Stimulated activated naive B cell treated with anti-CD40 and anti-IgM and Interleukin-4, amounts not matched to agents 10 μg/mL and 1 μg/mL and 100 μg/mL, for 72 hours (primary cell): Measurements from ENCODE around the gene FDXR.

ENCODE experiments used
- ATAC-seq, 2 donors: fragments of 150-1000 bp; cut with Tn5 transposase; replicated peaks; 2 replicates each; pipeline ENCODE4 v1.10.0; 2021; ENCODE audit warnings: moderate library complexity in 1 of 2
- DNase-seq: peaks from one replicate; pipeline ENCODE4 v3.0.0; 2021
- H3K27ac Mint-ChIP-seq: one replicate; pipeline ENCODE4 v1.8.0; 2022; ENCODE audit warnings: mild to moderate bottlenecking, mixed read lengths
- H3K27me3 Mint-ChIP-seq, 2 donors: one replicate each; pipeline ENCODE4 v1.8.0; 2022; ENCODE audit warnings: mixed read lengths in 2 of 2
- H3K36me3 Mint-ChIP-seq, 2 donors: one replicate each; pipeline ENCODE4 v1.8.0; 2022; ENCODE audit warnings: mixed read lengths in 2 of 2, mild to moderate bottlenecking in 1 of 2
- H3K4me1 Mint-ChIP-seq, 2 donors: one replicate each; pipeline ENCODE4 v1.8.0; 2022; ENCODE audit warnings: mixed read lengths in 2 of 2, mild to moderate bottlenecking in 1 of 2
- H3K4me3 Mint-ChIP-seq, 2 donors: one replicate each; pipeline ENCODE4 v1.8.0; 2022; ENCODE audit warnings: mild to moderate bottlenecking in 2 of 2, mixed read lengths in 2 of 2, moderate library complexity in 1 of 2
- H3K9me3 Mint-ChIP-seq, 2 donors: one replicate each; pipeline ENCODE4 v1.8.0; 2022; ENCODE audit warnings: mixed read lengths in 2 of 2, mild to moderate bottlenecking in 1 of 2

The FDXR gene

GRCh38 chr17:74851612-74852236 lies 21.1 kb downstream of the FDXR start:
- DNase-seq (no peak), ATAC-seq (no peak)
- Mint-ChIP-seq H3K9me3 (no peaks in the 10 kb centered on the region), H3K4me1 (peaks cover 4 to 8% of the 10 kb centered on the region in 2 donors), H3K36me3 (peaks cover 0 to 4% of the 10 kb centered on the region in 2 donors), H3K27me3 (peaks cover 73 to 79% of the 10 kb centered on the region in 2 donors), H3K4me3 (no peak overlapping the region), H3K27ac (no peak overlapping the region)

DNA sequence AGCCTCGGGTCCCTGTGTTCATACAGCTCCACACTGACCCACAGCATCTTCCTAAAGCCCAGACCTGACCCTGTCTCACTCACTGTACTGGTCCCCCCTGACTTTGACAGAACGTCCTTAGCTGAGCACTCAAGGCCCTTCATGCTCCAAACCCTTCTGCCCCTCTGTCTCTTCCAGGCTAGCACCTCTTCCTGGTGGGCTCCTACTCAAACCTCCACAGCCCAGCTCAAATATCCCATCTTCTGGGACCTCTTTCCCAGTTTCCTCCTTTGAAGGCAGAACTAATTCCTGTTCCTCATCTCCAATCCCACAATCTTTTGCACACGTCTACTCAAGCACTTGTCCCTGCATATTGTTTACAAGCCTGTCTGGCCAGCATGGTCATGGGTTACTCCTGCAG lies 21.9 kb downstream of the FDXR start:
- ATAC-seq: no peak
- Mint-ChIP-seq H3K27me3 (peaks cover 72 to 79% of the 10 kb centered on the region in 2 donors), H3K36me3 (peaks cover 2 to 9% of the 10 kb centered on the region in 2 donors), H3K9me3 (no peaks in the 10 kb centered on the region), H3K4me3 (no peak overlapping the region), H3K27ac (no peak overlapping the region), H3K4me1 (peaks cover 4 to 8% of the 10 kb centered on the region in 2 donors)
- no peak for DNase-seq

- Mint-ChIP-seq H3K36me3 (peaks cover 5 to 11% of the 10 kb centered on the region in 2 donors), H3K27me3 (peaks cover 72 to 79% of the 10 kb centered on the region in 2 donors), H3K4me3 (no peak overlapping the region), H3K27ac (no peak overlapping the region), H3K9me3 (no peaks in the 10 kb centered on the region), H3K4me1 (peaks cover 4 to 8% of the 10 kb centered on the region in 2 donors)
- DNase-seq (no peak), ATAC-seq (no peak)
Measured at GRCh38 chr17:74850310-74850709, 22.5 kb downstream of the FDXR start.

- ATAC-seq (no peak), DNase-seq (no peak)
- no peaks in the 10 kb centered on the region for H3K9me3 Mint-ChIP-seq
- H3K36me3 Mint-ChIP-seq: peaks cover 11 to 16% of the 10 kb centered on the region in 2 donors
- no peak overlapping the region for H3K27ac Mint-ChIP-seq
- peaks cover 64 to 73% of the 10 kb centered on the region in 2 donors for H3K27me3 Mint-ChIP-seq
- H3K4me1 Mint-ChIP-seq: peaks cover 4 to 8% of the 10 kb centered on the region in 2 donors
- H3K4me3 Mint-ChIP-seq: no peak overlapping the region
Measured at GRCh38 chr17:74848656-74849399, 24.0 kb downstream of the FDXR start.

- Mint-ChIP-seq H3K27ac (no peak overlapping the region), H3K36me3 (peaks cover 11 to 21% of the 10 kb centered on the region in 2 donors), H3K27me3 (peaks cover 57 to 72% of the 10 kb centered on the region in 2 donors), H3K4me1 (peaks cover 4 to 5% of the 10 kb centered on the region in 2 donors), H3K4me3 (no peak overlapping the region), H3K9me3 (no peaks in the 10 kb centered on the region)
- ATAC-seq: no peak
- DNase-seq: no peak
Measured at GRCh38 chr17:74846621-74847020, 26.2 kb downstream of the FDXR start.

DNA sequence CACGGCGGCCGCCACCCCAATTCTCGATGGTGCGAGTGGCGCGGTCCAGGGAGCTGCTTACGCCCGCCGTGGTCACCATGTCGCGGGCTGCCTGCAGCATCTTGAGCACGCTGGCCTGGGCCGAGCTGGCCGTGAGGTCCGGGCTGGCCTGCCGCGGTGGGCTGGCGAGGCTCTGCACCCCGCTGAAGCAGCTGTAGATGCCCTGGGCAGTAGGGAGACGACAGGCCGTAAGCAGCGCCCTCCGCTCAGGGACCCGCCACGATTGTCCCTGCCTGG lies 29.5 kb downstream of the FDXR start:
- Mint-ChIP-seq H3K27ac (no peak overlapping the region), H3K27me3 (peaks cover 27 to 52% of the 10 kb centered on the region in 2 donors), H3K4me1 (peaks cover 21 to 27% of the 10 kb centered on the region in 2 donors), H3K4me3 (no peak overlapping the region), H3K36me3 (peaks cover 21 to 29% of the 10 kb centered on the region in 2 donors), H3K9me3 (no peaks in the 10 kb centered on the region)
- ATAC-seq (no peak), DNase-seq (no peak)

- Mint-ChIP-seq H3K4me1 (peaks cover 21 to 27% of the 10 kb centered on the region in 2 donors), H3K27me3 (peaks cover 25 to 48% of the 10 kb centered on the region in 2 donors), H3K36me3 (peaks cover 26 to 32% of the 10 kb centered on the region in 2 donors), H3K4me3 (peak overlapping the region in 1 of 2 donors; percentile 11), H3K27ac (no peak overlapping the region), H3K9me3 (no peaks in the 10 kb centered on the region)
- DNase-seq: no peak
- ATAC-seq: peak; percentile 50 to 62
Measured at GRCh38 chr17:74842599-74843351, 30.0 kb downstream of the FDXR start.

GRCh38 chr17:74842146-74842598 lies 30.6 kb downstream of the FDXR start:
- Mint-ChIP-seq H3K27me3 (peaks cover 25 to 48% of the 10 kb centered on the region in 2 donors), H3K9me3 (no peaks in the 10 kb centered on the region), H3K4me3 (peak overlapping the region in 1 of 2 donors; percentile 11), H3K4me1 (peaks cover 21 to 27% of the 10 kb centered on the region in 2 donors), H3K27ac (no peak overlapping the region), H3K36me3 (peaks cover 28 to 35% of the 10 kb centered on the region in 2 donors)
- ATAC-seq: peak in 1 of 2 donors; percentile 4
- DNase-seq: no peak

DNA sequence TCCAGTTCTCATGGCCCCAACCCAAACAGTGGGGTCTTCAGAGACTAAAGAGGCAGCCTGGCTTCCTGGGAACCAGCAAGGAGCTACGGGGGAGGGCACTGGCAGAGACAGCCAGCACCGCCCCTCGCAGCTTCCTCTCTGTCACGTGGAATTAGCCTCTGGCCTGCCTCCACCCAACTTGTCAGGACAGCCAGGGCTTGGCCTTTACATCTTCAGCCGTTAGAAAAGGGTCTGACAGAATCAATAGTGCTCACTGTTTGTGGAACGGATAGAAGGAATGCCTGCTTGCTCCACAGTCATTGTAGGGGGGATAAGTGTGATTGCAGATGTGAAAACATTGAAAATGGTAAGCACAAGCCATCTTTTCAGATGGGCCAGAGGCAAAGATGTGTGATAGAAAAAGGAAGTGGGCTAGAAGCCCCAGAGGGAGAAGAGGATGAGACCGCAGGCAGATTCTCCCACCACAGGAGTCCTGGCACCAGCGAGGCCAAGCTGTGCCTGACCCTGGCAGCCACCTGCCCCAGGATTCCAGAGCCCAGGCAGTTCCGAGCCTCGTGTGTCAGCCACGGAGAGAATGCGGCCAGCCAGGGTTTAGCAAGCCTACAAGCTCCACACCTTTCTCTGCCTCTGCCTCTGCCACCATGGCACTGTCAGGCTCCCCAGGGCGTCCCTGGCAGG lies 31.7 kb downstream of the FDXR start:
- Mint-ChIP-seq H3K4me1 (peaks cover 27% of the 10 kb centered on the region in 2 donors), H3K4me3 (no peak overlapping the region), H3K9me3 (no peaks in the 10 kb centered on the region), H3K27ac (no peak overlapping the region), H3K36me3 (peaks cover 38 to 43% of the 10 kb centered on the region in 2 donors), H3K27me3 (peaks cover 19 to 42% of the 10 kb centered on the region in 2 donors)
- no peak for DNase-seq
- ATAC-seq: peak; percentile 56 to 61

DNA sequence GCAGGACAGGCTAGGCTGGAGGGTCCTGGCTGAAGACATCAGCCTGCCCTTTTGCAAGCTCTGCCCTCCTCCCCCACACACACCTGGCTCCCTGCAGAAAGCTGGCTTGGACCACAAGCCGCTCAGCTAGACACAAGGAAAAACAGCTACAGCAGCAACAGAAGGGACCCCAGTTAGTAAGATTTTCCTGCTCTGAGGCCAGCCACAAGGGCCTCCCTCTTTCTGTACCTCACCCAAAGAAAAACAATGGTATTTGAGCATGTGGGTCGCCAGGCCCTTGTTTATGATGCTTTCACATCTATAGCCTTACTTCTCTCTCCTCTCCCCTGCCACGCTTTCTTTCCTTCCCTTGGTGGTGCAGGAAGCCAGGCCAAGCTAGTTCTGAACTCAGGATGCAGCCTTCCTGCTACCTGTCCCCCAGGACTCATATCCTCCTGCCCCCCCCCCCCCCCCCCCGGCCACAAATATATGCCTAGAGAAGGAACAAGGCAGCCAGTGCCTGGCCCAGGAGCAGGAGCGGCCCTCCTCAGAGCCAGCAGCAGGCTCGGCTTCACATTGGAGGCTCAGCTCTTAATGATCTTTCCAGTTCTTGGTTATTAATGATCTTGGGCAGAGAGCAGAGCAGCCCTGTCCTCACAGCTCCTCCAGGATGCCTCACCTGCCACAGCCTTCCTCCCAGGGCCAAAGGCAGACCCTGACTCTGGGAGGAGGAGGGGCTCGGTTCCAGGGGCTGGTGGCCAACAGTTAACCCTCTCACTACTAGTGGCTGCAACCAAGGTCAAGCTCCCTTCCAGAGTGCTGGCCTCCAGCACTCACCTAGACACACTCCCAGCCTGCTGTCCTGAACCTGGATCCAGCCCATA lies 32.6 kb downstream of the FDXR start:
- no peak for ATAC-seq
- Mint-ChIP-seq H3K9me3 (no peaks in the 10 kb centered on the region), H3K4me3 (no peak overlapping the region)

DNA sequence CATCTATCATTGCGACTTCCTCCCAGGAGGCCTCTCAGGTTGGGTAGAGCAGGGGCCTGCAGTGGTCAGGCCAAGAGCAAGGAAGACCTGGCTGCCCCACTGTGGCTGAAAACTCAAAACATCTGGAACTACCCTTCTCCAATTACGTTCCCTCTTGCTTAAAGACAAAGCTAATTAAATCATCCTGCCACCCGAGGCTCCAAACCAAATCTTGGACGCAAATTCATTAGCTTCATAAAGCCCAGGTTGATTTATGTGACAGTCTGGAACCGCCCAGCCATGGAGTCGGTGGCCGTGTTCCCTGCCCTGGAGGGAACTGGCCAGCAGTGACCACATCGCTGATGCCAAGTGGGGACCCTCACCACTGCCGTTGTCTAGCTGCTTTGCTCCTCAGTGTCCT lies 34.5 kb downstream of the FDXR start:
- H3K27ac Mint-ChIP-seq: no peak overlapping the region
- ATAC-seq: no peak
- H3K36me3 Mint-ChIP-seq: peaks cover 35 to 50% of the 10 kb centered on the region in 2 donors

More for the DNA sequence above, 32.6 kb downstream of the FDXR start:
- Mint-ChIP-seq H3K27ac (no peak overlapping the region), H3K27me3 (peaks cover 11 to 33% of the 10 kb centered on the region in 2 donors), H3K4me1 (peaks cover 27 to 33% of the 10 kb centered on the region in 2 donors), H3K36me3 (peaks cover 41 to 48% of the 10 kb centered on the region in 2 donors)
- DNase-seq: no peak

GRCh38 chr17:74836691-74837467 lies 35.9 kb downstream of the FDXR start:
- Mint-ChIP-seq H3K27me3 (peaks cover 0 to 15% of the 10 kb centered on the region in 2 donors), H3K36me3 (peaks cover 39 to 53% of the 10 kb centered on the region in 2 donors), H3K27ac (peak overlapping the region; percentile 37), H3K4me1 (peaks cover 50 to 52% of the 10 kb centered on the region in 2 donors), H3K4me3 (no peak overlapping the region), H3K9me3 (no peaks in the 10 kb centered on the region)
- DNase-seq (no peak), ATAC-seq (no peak)

More for the DNA sequence above, 34.5 kb downstream of the FDXR start:
- H3K4me1 Mint-ChIP-seq: peaks cover 42 to 44% of the 10 kb centered on the region in 2 donors
- DNase-seq: no peak
- peaks cover 0 to 19% of the 10 kb centered on the region in 2 donors for H3K27me3 Mint-ChIP-seq
- no peak overlapping the region for H3K4me3 Mint-ChIP-seq
- no peaks in the 10 kb centered on the region for H3K9me3 Mint-ChIP-seq
